ENCODE results near the gene PDE11A.

The PDE11A gene

GRCh38 chr2:177586154-177586553, 486.4 kb downstream of the PDE11A start:
- H3K4me3 Mint-ChIP-seq = no peak overlapping the region
- no peak for TF ChIP-seq CTCF (IDR thresholded peaks at IDR 0.05)
- H3K9me3 Mint-ChIP-seq = no peaks in the 10 kb centered on the region
- H3K4me1 Mint-ChIP-seq = peaks cover 24% of the 10 kb centered on the region
- H3K27me3 Mint-ChIP-seq (ENCODE audit: low read depth, poor library complexity) = peaks cover 21% of the 10 kb centered on the region
- no peaks in the 10 kb centered on the region for H3K36me3 Mint-ChIP-seq (ENCODE audit: low read depth)
- no peak overlapping the region for H3K27ac Mint-ChIP-seq
- DNase-seq = no peak

GRCh38 chr2:177585234-177585863, 487.2 kb downstream of the PDE11A start:
- Mint-ChIP-seq H3K27me3 (ENCODE audit: low read depth, poor library complexity) (peaks cover 21% of the 10 kb centered on the region), H3K4me1 (peaks cover 24% of the 10 kb centered on the region), H3K27ac (no peak overlapping the region), H3K4me3 (no peak overlapping the region), H3K36me3 (ENCODE audit: low read depth) (no peaks in the 10 kb centered on the region), H3K9me3 (no peaks in the 10 kb centered on the region)
- no peak for DNase-seq
- no peak for TF ChIP-seq CTCF (IDR thresholded peaks at IDR 0.05)

- Mint-ChIP-seq H3K27ac (no peak overlapping the region), H3K4me3 (no peak overlapping the region), H3K36me3 (ENCODE audit: low read depth) (no peaks in the 10 kb centered on the region)
Observed at GRCh38 chr2:177584030-177584692, 488.4 kb downstream of the PDE11A start.

GRCh38 chr2:177582000-177582399, 490.6 kb downstream of the PDE11A start:
- DNase-seq = no peak
- H3K36me3 Mint-ChIP-seq (ENCODE audit: low read depth) = no peaks in the 10 kb centered on the region
- no peak overlapping the region for H3K4me3 Mint-ChIP-seq
- H3K4me1 Mint-ChIP-seq = peaks cover 18% of the 10 kb centered on the region
- no peaks in the 10 kb centered on the region for H3K9me3 Mint-ChIP-seq
- H3K27me3 Mint-ChIP-seq (ENCODE audit: low read depth, poor library complexity) = peaks cover 21% of the 10 kb centered on the region
- no peak for TF ChIP-seq CTCF (IDR thresholded peaks at IDR 0.05)
- H3K27ac Mint-ChIP-seq = no peak overlapping the region

More at GRCh38 chr2:177584030-177584692, 488.4 kb downstream of the PDE11A start:
- TF ChIP-seq CTCF (IDR thresholded peaks at IDR 0.05) = no peak
- H3K9me3 Mint-ChIP-seq = no peaks in the 10 kb centered on the region
- peaks cover 21% of the 10 kb centered on the region for H3K27me3 Mint-ChIP-seq (ENCODE audit: low read depth, poor library complexity)
- peaks cover 22% of the 10 kb centered on the region for H3K4me1 Mint-ChIP-seq
- DNase-seq = no peak

- Mint-ChIP-seq H3K4me1 (peaks cover 22% of the 10 kb centered on the region), H3K27me3 (ENCODE audit: low read depth, poor library complexity) (peaks cover 13% of the 10 kb centered on the region), H3K27ac (no peak overlapping the region), H3K4me3 (no peak overlapping the region), H3K36me3 (ENCODE audit: low read depth) (no peaks in the 10 kb centered on the region), H3K9me3 (no peaks in the 10 kb centered on the region)
- DNase-seq = no peak
- no peak for TF ChIP-seq CTCF (IDR thresholded peaks at IDR 0.05)
Observed at GRCh38 chr2:177579486-177580036, 493.0 kb downstream of the PDE11A start.

All from nephron progenitor cell (in vitro differentiated cells).